HG03520 (cell line): ENCODE data around the gene RABGAP1L.
"Not testable (repeated sequence)": the region's sequence is repeated elsewhere in the genome, so short reads cannot be mapped to it uniquely, and the experiment has no call there.

Source experiments
- ATAC-seq: cut with Tn5 transposase; IDR thresholded peaks from one replicate; pipeline ENCODE4 v1.9.1; 2021; ENCODE audit warnings: mild to moderate bottlenecking, moderate library complexity; ENCODE audit not compliant: unreplicated experiment

RABGAP1L gene

DNA sequence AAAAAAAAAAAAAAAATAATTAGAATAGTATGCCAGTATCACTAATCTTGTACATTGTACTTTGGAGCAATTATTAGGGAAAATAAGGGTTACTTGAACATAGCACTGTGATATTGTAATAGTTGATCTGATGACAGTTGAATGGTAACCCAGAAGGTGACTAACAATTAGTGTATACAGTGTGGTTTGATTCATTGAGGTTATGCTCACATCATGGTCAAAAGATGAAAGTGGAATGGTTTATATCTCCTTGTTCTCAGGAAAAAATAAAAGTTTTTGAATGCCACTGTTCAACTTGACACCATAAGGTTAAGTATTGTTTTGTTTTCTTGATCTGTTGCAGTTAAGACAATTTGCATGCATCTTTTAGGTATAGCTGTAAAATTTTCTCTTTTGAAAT lies 375.5 kb downstream of the RABGAP1L start:
- ATAC-seq, result no peak

DNA sequence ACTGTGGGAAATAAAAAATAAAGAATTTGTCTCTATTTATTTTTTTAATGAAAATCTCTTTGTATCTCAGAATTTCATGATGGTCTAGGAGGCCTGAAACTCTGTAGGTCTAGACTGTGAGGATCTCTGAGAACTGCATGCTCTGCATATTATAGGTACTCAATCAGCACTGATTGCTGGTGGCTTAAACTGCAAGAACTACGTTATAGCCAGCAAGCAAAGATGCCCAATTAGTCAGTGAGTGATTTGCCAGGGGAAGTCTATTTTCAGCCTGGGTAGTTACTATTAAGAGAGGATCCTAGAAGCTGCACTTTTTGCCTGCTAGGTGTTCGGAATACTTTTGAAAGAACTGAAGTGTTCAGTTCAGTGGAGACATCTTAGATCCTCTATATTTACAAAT lies 375.9 kb downstream of the RABGAP1L start:
- no peak for ATAC-seq

DNA sequence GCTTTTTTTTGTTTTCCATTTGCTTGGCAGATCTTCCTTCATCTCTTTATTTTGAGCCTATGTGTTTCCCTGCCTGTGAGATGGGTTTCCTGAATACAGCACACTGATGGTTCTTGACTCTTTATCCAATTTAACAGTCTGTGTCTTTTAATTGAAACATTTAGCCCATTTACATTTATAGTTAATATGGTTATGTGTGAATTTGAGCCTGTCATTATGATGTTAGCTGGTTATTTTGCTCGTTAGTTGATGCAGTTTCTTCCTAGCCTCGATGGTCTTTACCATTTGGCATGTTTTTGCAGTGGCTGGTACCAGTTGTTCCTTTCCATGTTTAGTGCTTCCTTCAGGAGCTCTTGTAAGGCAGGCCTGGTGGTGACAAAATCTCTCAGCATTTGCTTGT lies 384.1 kb downstream of the RABGAP1L start:
- ATAC-seq, result not testable (repeated sequence)

DNA sequence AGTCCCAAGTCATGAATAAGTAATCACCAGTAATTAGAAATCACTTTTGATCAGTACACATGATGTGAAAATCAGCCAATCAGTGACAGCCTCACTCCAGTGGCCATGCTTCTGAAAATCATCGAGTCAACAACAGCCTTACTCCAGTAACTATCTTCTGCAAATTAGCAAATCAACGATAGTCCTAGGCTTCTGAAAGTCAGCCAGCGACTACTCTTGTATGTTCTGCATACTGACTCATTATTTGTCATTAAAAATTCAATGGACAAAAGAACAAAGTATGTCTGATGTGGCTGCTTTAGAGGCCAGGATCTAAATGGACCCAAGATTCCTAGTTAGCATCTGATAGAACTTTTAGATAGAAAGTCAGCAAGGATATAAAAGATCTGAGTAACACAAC lies 391.0 kb downstream of the RABGAP1L start:
- no peak for ATAC-seq

DNA sequence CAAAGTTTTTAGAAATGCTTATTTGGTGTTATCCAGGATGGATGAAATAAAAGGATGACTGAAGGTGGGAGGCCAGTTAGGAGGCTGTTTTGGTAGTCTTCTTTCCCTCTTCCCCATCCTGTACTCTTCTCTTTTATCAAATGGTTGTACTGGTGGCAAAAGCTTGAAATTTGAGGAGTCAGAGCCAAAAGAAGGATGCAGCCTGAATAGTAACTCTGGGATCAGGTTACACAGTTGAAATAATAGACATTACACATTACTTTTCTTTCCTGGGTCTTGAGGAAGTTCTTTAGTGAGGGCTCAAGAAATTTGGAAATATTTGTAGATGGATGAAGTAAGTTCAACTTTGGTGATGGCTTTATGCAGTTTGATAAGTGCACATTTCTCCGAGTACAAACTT lies 397.1 kb downstream of the RABGAP1L start:
- no peak for ATAC-seq

DNA sequence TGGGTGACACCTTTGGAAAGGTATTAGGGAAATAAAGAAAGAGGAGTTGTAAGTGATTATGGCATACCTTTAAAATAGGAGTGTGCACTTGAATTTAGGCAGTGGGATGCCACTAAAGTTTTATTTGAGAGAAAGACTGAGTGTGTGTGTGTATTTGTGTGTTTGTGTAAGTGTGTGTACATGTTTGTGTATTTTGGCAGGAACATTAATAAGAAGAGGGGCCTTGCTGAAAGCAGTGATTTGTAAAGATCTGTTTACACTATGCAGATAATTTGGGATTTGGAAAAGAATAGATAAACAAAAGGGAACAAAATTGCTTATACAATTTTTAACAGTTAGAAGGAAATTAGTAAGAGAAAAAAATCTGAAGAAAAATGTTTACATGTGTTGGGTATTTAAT lies 409.2 kb downstream of the RABGAP1L start:
- no peak for ATAC-seq

DNA sequence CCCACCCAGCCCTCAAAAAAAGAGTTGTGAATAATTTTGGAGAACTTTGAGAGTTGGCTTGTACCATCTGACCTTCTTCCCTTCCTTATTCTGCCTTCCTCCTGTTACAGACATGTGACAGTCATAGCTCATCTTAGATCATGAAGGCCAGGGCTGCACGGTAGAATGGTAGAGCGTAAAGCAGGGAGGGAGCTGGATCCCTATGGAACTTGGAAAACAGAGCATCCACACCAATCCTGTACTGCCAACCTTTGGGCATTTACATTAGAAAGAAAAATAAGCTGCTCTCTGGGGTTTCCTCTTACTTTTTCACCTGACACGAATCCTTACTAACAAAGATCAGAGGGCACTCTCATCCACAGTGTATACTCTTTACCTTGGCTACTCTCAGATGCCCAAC lies 409.9 kb downstream of the RABGAP1L start:
- no peak for ATAC-seq

DNA sequence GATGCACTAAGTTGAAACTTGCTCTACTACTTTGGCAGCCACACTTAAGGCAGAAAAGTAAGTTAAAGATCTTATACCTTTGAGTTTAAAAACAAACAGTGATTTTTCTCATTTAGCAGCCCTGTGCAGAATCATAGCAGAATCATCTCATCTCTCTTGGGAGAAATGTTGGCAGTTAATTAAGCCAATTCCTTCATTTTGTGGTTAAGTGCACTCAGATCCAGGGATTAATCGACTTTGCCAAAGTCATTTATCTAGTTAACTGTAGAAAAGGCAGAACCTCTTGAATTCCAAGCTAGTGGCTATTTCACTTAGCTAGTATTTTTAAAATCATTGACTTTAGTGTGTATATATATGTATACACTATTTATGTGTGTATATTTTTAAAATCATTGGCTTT lies 413.5 kb downstream of the RABGAP1L start:
- ATAC-seq, result no peak

DNA sequence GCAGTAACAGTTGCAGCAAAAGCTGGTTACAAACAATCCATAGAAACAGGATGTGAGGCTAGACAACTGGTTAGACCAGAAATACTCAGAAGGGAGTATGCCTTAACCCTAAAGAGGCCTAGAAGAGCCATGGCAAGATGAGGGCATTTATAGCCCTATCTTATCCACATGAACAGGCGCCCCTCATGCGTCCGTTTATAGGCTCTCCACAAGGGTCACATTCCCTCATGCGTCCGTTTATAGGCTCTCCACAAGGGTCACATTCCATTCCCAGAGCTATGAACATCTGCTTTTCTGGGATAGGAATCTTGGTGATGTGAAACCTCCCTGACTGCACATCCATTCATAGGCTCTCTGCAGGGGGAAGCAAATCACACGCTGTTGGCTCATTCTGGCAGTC lies 416.8 kb downstream of the RABGAP1L start:
- not testable (repeated sequence) for ATAC-seq

DNA sequence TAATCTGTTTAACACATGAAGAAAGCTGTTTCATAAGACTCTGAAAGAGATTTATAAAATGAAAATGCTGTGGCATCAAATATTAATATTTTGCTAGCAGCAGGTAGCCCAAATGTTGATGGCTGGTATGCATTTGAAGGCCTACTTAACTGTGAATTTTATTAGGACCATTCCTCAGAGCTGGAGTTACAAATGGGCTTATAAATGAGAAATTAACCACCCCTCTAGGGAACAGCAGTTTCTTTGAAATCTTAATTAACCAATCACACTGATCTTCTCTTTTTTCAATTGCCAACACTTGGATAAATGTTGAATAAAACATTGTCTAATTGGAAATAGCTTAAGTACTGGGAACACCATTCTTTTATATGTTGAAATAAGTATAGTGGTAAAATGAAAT lies 418.4 kb downstream of the RABGAP1L start:
- ATAC-seq, result no peak

DNA sequence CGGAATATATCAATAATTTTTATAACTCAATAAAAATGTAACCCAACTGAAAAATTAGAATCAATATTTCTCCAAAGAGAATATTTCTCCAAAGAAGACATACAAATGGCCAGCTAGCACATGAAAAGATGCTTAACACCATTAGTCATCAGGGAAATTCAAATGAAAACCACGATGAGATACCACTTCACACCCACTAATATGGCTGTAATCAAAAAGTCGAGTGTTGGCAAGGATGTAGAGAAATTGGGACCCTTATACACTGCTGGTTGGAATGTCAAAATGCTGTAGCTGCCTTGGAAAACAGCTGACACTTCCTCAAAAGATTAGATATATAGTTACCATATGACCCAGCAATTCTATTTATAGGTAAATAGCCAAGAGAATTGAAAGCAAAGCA lies 421.5 kb downstream of the RABGAP1L start:
- no peak for ATAC-seq

DNA sequence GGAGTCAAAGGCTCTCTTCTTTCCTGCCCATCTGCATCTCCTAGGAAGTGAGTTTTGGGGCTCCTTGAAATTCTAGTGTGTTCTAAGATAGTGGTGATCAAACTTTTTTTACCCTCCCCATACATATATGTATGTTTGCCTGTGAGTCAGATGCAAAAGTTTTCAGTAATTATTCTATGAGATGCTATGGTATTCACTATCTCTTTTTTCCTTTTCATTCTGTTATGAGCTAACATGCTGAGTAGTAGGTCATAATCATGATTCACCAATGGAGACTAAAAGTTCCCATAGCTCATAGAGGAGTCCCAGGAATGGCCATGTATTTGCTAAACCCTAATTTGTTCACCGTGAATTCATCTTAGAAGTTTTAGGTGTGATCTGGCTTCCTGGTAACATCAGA lies 424.0 kb downstream of the RABGAP1L start:
- no peak for ATAC-seq

DNA sequence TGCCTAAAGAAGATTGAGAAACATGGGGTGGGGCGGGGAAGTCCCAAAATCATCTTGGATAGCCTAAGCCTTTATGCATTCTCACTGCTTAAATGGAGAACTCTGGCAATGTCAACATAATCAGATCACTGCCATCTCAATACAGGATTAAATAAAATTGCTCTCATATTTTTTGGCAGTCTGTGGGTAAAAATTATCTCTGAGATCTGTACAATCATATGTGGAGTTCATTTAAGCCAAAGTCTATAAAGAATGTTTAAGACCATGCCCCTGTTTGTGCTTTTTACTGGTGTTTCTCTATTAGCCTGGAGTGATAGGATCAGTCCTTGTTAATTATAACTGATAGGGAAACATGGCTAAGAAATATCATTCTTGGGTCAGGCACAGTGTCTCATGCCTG lies 424.8 kb downstream of the RABGAP1L start:
- no peak for ATAC-seq

DNA sequence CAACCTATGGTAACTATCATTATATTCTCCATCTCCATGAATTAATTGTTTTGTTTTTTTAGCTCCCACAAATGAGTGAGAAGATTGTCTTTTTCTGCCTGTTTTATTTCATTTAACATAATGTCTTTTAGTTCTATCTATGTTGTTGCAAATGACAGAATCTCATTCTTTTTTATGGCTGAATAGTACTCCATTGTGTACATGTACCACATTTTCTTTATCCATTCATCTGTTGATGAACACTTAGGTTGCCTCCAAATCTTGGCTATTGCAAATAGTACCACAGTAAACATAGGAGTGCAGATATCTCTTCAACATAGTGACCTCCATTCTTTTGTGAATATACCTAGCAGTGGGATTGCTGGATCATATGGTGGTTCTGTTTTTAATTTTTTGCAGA lies 429.3 kb downstream of the RABGAP1L start:
- not testable (repeated sequence) for ATAC-seq

DNA sequence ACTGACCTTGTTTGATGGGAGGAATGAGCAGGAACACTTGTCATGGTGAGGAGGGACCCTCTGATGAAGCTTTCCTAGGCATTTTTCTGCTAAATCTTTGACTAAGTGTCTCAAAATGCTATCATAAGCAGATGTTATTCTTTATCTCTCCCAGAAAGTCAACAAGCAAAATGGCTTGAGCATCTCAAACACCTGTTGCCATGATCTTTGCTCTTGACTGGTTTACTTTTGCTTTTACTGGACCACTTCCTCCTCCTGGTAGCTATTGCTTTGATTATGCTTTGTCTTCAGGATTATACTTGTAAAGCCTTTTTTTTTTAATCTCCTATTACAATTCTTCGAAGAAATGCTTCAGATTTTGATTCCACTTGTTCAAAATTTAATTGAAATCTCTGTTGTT lies 445.9 kb downstream of the RABGAP1L start:
- ATAC-seq, result no peak

DNA sequence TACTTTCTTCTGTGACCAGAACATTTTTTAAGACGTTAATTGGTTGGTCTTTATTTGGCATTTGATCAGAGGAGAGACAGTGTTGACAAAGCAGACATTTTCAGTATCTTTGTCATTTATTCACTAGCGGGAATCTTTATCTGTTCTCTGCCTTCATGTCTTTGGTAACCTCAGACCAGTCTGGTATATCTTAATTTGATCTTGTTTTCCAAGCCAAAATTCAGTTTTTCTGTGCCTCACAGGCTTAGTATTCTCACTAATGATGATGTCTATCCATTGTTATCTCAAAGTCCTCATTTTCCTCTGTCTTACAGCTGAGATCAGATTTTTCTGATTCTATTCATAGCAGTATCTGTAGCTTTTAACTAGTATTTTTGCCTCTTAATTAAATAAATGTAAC lies 447.2 kb downstream of the RABGAP1L start:
- no peak for ATAC-seq

DNA sequence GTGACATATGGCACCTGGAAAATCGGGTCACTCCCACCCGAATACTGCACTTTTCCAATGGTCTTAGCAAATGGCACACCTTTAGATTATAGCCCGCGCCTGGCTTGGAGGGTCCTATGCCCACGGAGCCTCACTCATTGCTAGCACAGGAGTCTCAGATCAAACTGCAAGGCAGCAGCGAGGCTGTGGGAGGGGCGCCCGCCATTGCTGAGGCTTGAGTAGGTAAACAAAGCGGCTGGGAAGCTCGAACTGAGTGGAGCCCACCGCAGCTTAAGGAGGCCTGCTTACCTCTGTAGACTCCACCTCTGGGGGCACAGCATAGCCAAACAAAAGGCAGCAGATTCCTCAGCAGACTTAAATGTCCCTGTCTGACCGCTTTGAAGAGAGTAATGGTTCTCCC lies 458.6 kb downstream of the RABGAP1L start:
- ATAC-seq, result not testable (repeated sequence)

DNA sequence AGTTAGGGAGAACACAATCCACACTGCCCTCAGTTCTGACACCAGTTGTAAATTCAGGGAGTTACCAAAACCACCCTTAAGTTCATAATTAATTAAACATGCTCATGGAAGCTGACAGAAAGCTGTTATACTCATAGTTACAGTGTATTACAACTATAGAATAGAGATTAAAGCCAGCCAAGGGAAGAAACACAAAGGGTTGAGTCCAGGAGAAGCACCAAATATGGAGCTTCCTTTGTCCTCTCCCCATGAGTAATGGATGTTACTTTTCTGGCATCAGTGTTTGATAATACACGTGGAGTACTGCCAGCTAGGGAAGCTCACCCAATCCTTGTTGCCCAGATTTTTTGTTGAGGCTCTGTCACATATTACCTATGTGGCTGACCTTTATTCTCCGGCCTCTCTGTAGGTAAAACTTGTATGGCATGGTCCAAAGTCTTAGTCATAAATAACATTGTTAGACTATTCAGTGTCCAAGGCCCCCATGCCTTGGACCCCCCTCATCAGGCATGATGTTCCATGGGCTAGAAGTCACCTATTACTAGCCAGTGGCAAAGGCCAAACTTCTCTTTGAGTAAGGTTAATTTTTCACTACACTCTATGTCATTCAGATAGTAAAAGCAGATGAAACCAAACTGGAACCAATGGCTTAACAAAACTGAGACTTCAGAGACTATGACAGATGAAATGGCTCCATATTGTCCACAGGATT lies 464.2 kb downstream of the RABGAP1L start:
- ATAC-seq, result no peak

DNA sequence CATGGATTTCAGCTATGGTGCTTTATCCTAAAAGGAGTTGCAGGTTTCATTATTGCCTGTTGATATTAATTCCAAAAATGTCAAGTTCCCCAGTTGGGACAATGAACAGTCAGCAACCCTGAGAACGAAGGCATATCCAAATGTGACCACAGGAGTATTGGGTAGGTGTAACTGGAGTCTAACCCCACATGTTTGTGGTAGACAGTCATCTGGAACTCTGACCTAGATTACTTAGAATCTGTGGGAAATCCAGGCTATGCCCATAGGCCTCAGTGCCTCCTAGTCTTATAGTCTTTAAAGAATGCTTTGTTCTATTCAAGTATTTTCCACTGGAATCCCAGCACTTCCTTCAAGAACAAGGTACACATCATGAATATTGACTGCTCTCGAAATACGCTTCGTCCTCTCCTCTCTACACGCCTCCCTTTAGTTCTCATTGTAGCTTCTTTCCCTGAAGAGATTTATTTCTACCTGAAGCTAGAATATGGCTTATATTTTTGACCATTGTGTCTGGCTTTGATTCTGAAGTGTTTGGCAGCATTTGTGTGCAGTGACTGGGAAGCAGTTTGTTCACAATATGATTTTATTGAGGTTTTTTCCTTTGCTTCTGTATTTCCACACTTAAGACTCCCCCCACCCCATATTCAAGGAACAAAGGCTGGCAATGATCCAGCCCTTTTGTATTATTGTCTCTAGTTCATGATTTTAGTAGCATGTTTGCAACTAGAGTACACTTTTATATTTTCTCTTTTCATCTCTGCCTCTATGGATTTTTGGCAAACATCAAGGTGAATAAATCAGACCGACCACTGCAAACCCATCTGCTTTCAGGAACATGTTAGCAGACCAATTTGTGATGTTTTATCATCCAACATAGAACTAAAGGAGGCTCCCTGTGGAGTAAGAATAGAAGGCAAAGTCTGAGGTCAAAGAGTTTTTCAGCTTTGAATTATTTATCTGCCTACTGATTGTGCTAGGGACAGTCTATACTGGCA lies 467.0 kb downstream of the RABGAP1L start:
- no peak for ATAC-seq

DNA sequence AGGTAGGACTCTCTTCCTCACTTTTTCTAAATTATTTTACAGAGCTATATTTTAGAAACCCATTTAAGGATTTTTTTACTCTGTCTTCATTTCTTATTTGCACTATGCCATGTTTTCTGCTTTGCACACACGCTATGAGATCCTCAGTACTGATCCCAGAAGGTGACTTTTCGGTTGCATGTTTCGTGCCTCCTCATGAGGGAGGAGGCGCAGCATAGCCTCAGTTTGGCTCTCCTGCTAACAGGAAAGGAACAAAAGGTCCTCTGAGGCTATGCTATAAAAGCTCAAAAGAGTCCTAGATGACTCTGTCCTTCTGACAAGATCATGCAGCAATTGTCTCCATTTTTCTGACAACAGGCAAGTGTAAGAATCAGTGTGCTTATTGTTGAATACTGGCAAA lies 478.2 kb downstream of the RABGAP1L start:
- ATAC-seq, result no peak

DNA sequence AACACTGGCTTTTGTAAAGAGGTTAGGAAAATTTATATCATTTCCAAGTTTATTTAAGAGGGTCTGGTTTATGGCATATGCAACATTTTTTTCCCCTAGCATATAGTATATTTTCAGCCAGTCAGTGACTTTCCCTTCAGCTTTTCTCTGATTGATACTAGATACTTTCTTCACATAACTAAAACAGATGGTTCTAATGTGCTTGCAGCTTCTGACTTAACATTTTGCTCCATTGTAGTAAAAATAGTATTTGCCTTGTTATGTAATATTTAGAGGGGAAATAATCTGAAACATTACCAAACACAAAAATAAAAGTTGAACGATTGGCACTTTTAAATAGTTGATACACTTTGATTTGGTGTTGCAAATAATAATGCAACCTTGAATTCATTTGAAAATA lies 480.1 kb downstream of the RABGAP1L start:
- no peak for ATAC-seq

DNA sequence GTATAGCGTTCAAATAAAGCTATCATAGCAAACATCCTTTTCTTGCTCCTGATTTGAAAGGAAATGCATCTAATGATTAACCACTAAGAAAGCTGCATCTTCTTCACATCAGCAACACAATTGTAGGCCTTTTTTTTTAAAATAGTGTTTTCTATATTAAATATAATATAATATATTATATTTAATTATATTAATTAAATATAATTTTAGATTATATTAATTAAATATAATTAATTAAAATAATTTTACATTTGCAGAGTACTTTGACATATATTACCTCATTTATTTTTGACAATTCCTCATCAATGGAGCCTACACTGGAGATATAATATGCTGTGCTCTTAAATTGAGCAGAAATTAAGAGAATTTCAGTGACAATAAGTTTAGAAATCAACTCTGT lies 481.5 kb downstream of the RABGAP1L start:
- no peak for ATAC-seq
